Smooth muscle cell of the brain vasculature (primary cell): Measurements from ENCODE around the gene EEPD1.
A peak's percentile ranks its signal among the peaks of the same experiment; 100 is the strongest.

Source experiments
- DNase-seq: peaks from one replicate; pipeline ENCODE4 v3.0.0-alpha.2; 2012; ENCODE audit warnings: low read depth, low spot score

The EEPD1 gene

DNA sequence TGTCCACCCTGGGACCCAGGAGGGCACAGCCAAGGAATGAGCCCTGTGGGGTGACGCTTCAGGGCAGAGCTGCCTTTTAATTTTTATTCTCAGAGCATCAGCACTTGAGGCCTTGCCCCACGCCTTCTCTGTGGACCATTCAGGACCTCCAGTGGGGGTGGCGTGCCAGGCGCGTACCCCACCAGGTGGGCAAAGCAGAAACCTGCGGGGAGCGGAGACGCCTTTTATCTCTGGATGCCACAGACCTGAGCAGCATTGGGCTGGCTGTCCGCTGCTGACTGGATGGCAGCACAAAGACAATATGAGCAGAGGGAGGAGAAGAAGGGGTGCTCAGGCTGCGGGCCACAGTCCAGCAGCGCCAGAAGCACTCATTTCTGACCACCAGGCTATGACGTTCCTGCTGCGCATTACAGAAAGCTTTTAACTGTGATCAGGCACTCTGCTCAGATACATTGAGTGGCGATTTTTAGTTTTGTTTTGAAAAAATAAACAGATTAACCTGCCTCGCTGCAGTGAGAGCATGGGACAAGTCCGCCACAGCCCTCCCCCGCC, 146.2 kb downstream of the EEPD1 start:
- DNase-seq, result no peak

DNA sequence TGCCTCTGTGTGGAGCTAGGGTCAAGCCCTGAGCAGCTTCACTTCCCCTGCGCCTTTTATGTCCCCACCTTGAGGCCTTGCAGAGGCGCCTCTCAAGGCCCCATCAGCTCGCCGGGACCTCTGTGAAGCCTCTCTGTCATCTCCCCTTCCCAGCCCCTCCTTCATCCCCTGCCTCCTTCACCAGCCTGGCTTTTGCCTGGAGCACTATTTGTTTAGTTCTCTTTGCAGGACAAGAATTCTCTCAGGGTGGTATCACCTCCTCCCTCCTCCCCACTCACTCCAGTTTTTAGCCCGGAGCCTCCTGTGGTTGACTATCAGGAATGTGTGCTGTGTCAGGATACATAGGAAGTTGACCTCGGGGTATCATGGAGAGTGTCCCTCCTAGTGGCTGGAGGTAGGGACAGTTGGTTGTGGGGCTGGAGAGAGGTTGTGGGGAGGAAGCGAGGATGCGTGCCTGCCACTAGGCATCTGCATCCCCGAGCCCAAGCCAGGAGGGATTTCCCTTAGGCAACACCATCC, 146.8 kb downstream of the EEPD1 start:
- DNase-seq, result no peak

DNA sequence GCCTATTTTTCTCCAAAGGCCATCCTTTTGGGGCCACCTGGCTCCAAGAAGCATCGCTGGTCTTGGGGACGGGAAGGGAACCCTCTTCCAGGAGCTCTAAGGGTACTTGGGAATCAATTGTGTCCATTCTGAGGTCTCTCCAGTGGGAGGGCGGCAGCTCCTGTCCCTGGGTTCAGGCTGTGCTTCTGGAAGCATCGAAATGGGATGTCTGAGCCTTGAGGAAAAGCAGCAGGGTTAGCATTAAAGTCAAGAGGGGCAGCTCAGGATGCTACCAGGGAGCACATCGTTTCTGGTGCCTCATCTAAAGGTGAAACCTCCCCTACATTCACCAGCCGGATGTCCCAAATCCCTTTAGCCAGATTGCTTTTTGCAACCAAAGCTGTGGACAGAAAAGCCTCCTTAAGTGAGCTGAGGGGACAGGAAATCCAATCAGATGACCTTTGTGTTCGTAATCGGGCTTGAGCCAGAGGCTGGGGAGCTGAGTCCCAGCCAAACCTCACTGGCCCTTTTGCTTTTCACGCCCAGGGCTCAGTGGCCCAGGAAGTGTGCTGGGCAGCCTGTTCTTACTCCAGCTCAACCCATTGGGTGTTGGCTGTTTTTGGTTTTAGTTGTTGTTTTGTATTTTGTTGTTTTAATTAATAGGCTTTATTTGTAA, 147.8 kb downstream of the EEPD1 start:
- no peak for DNase-seq

DNA sequence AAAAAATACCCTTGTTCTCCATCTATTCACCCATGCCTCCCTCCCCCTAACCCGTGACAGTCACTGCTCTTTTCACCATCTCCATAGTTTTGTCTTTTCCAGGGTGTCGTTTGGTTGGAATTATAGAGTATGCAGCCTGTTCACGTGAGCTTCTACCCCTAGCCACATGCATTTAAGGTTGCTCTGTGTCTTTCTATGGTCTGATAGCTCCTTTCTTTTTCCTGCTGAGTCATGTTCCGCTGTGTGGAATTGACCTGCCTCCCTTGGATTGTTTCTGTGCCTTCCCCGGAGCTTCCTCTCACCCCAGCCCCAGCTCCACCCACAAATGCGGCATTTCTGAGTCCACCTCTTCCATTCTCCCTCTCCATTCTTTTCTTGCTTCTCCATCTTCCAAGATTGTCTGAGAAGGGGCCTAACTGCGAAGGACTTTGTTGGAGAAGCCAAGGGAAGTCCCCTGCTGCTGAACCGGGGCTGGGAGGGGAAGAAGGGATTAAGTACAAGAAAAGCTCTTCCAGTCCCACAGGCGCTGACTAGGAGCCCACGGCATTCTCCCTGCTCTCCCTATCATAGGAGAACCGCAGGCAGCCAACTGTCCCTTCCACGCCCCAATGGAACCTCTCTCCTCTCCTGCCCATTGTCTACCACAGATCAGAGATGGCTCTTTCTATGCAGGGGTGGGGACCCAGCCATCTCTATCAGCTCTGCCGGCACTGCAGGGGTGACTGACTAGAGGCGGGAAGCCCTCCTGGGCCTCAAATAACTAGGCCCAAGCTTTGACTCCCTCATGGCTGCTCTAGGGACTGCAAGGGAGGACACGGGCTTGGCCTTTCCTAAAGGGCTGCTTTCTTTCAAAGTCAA, 149.1 kb downstream of the EEPD1 start:
- no peak for DNase-seq

DNA sequence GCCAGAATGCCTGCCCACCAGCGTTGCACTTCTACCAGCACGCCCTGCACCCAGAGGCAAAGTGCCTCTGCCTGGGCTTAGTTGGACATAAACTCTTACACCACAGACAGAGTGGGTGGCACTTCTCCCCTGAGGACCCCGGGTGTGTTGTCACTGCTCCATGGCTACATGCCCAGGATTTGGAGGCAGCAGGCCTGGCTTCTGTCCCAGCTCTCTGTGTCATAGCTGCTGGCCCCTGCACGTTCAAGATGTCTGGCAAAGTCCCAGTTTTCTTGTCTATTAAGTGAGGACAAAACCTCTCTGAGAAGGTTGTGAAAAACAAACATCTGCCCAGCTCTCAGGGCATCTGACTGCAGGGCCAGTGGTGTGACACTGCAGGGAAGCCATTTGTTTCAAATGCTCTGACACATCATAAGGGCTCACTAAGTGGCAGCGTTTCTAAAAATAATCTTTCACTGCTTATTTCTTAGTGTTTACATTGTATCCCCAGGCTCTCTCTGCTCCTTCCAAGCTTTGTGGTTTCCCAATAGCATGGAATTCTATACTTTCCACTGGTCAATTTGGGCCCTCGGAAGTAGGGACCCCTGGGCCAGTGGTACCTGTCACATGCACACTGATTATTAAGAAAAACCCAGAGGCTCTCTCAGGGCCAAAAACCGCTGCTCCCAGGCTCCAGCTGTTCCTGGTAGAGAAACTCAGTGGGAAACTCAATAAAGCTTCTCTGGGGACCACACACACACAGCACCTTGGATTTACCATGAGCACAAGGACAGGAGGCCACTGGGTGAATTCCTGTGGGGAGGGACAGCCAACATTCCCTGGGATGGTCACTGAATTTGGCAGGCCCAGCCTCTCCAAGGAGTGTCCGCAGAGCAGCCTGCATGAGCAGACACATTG, 150.4 kb downstream of the EEPD1 start:
- DNase-seq, result peak; percentile 75

DNA sequence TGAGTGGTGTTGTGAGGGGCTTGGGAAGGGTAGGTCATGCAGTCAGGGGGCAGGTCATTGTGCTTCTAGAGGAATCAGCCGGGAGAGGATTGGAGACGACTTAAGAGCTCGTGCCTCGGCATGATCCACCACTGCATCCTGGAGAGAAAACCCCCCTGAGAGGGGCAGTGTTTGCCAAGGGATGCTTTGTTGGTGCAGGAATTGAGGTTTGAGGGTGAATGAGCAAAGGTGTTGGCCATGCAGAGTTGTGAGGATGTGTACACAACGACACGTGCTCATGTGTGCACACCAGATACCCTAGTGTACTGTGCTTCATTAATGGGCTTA, 151.0 kb downstream of the EEPD1 start:
- no peak for DNase-seq

DNA sequence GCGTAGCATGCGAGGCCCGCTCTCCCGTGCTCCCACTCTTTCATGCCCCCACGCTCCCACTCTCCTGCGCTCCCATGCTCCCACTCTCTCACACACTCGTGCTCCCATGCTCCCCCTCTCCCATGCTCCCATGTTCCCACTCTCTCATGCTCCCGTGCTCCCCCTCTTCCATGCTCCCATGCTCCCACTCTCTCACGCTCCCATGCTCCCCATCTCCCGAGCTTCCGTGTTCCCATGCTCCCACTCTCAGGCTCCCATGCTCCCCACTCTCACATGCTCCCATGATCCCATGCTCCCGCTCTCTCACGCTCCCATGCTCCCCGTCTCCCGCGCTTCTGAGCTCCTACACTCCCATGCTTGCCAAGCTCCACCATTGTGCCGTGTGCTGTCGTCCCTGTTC, 152.2 kb downstream of the EEPD1 start:
- no peak for DNase-seq

DNA sequence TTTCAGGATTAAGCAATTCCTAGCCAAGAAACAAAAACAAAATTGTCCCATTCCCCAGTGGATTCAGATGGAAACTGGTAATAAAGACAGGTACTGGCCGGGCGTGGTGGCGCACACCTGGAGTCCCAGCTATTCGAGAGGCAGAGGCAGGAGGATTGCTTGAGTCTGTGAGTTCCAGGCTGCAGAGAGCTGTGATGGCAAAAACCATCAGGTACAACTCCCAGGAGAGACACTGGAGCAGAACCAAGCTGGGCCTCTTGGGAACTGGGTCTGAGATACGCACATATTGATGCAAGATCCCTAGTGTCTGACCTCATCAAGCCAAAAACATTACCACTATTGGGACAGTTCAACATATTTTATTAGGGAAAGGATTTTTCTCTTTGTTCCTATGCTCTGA, 152.6 kb downstream of the EEPD1 start:
- no peak for DNase-seq

DNA sequence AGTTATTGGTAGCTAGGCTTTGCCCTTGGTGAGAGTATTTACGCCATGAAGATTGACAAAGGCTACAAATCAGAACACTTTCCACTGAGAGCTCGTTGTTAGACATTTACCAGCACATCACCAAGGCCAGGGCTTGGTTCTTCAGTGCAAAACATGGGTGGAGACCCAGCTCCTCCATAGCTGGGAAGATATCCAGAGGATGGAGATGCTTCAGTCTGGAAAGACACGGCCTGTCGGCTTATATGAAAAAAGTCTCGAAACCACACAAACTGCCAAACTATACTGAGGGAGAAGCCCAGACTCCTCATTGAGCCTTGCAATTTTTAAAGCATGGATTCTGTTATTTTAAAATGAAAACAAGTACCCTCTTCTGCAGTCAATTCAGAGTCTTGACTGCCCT, 153.2 kb downstream of the EEPD1 start:
- no peak for DNase-seq

DNA sequence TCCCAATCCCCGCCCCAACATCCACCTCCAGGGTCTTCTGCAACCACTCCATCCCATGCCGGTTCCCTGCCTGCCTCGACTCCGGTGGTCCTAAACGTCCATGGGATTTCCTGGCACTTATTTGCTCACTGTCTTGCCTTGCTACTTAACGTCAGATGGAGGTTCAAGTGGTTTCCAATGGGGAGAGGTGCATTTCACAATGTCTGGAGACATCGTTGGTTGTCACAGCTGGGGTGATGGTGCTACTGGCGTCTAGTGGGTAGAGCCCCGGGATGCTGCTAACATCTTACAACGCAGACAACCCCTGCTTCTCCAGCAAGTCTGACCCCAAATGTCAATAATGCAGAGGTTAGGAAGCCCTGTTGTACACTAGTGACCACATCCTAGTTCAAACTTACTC, 153.7 kb downstream of the EEPD1 start:
- DNase-seq, result no peak

DNA sequence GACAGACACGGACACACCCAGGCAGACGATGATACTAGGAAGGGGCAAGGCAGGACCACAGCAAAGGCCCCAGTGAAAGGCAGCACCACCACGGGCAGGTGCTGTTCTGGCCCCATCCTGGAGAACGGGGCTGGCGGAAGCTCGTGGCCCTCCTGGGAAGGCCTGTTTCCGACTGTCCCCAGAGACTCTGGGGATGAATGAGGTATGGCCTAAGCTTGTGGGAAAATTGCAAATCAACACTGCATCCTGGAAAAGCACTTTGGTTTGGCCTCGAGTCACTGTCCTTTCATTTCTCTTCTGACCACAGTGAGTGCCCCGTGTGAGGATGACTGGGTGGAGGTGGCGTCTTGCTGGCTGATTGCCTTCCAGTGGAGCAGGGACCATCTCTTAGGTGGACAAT, 155.0 kb downstream of the EEPD1 start:
- no peak for DNase-seq

DNA sequence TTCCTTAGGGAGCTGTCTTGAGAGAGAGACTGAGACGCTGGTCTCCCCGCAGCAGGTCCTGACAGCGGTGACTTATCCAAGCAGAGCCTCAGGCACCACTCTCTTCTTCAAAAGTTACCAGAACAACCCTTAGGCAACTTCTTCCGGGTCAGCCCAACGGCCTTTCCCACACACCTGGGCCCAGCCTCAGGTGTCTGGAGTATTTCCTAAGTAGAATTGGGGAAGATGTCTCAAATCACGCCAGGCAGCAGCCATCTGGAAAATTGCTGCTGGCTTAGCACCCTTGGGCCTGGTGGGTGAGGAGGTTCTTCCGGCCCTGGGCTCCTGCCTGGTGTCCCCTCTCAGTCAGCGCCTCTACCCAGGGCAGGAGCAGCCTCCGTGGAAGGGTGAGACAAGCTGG, 156.2 kb downstream of the EEPD1 start:
- no peak for DNase-seq

DNA sequence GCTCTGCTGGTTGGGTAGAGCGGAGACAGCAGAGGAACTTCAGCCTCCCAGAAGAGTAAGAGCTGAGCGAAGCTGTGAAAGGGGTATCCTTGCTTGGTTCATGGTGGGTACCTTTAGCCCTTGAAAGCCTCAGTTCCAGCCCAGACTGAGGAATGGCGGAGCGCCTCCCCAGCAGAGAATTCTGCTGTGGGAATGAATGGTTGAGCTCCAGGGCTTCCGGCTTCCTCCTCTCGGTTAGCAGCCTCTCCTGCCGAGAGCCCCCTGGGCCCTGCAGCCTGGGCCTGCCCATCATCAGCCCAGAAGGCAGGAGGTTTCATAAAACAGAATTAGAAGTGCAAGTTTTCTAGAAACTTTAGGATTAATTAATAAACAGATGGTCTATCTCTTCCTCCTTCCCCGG, 156.7 kb downstream of the EEPD1 start:
- DNase-seq, result no peak

DNA sequence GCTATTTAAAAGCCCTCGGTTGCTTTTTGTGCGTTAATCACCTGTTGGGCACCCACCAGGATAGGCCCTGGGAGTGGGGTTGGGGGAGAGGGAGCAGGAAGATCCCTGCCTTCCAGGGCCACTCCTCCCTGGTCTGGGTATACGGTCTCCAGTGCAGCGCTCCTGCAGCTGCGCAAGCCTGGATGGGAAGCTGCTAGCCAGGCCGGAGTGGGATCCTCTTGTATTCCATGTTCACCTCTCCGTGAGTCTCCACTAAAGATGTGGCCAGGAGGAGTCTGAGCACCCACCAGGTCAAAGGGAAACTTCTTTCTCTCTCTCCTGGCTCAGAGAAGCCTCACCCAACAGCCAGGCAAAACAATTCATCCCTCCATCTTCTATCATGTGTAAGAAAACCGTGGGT, 157.8 kb downstream of the EEPD1 start:
- no peak for DNase-seq

DNA sequence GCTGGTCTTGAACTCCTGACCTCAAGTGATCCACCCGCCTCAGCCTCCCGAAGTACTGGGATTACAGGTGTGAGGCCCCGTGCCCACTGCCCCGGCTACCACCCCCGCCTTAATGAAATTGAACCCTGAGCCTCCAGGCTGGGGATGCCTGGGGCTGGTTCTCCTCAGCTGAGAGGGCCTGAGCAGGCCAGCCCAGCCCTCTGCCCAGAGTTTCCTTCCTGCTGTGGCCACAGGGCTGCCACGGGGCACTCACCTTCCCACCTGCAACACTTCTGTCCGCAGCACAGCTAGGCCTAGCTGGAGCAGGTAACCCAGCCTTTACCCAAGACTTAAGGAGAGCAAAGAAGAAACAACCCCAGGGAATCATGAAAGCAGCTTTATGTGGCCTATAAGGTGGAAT, 158.5 kb downstream of the EEPD1 start:
- DNase-seq, result no peak

DNA sequence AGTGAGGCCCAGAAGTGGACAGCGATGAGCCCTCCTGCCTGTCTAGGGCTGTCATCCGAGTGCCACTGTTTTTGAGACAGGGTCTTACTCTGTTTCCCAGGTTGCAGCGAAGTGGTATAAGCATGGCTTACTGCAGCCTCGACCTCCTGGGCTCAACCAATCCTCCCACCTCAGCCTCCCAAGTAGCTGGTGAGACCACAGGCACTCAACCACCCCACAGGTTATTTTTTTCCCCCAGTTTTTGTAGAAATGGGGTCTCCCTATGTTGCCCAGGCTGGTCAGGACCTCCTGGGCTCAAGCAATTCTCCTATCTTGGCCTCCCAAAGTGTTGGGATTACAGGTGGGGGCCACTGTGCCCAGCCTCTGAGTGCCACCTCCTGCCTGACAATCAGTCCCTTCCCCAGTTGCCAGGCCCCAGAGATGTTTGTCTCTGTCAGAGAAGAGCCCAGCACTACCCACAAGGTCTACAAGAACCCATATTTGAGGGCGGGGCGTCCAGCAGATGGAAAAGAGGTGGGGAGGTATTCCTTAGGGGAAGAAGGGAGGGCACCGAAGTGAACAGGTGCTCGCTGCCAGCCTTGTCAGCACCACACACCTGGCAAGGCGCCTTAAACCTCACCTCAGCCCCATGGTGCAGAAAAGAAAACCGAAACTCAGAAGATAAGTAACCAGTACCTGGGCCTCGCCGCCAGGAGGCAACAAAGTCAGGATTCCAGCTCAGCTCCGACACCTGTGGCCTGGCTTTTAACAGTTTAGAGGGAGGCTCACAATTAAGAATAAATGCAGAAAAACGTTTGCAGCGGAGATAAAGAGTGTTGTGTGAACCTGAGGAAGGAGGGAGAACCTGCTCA, 159.2 kb downstream of the EEPD1 start:
- DNase-seq, result no peak

DNA sequence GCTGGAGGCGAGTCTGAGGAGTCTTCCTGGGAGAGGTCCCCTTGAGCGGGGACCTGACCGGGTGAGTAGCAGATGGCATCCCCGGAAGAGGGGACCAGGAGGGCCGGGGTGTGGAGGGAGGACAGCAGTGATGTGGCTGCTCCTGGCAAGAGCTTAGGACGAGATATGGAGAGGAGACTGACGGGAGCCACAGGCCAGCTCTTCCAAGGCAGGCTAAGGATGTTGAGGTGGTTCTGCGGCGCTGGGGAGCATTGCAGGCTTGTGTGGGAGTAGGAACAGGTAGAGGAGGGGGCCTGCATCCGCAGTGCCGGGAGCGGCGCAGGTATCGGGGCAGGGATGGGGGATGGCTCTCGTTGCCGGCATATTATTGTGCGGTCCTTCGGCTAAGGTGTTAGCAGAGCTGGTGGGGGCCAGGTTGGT, 159.9 kb downstream of the EEPD1 start:
- no peak for DNase-seq

DNA sequence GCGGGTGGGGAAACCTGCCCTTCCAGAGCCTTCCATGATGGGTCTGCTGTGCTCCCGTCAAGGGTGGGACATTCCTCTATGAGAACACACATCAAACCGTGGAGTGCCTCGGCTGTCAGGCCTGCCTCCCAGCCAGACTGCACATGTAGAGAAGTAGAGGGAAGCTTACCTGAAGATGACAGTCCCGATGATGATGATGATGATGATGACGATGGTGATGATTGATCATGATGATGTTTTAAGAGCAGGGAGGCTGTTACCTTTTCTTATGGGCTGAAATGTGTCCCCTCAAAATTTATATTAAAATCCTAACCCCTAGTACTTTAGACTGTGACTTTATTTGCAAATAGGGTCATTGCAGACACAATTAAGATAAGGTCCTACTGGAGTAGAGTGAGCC, 160.6 kb downstream of the EEPD1 start:
- DNase-seq, result no peak

DNA sequence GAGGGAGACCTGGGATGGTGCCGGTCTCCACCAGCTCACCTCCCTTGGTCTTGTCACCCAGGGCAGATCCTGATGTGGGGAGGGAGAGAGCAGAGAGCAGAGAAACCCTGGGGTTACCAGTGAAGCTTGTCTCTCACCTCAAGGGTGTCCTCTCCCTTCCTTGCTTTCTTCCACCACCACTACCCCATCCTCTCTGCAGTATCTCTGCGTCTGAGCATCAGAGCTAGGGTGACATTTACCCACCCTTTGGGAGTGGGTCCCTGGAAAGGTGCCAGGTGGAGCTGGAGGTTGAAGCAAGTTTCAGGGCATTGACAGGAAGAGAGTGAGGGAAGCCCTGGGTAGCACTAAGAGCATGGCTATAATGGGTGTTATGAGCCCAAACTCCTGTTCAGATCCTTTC, 161.4 kb downstream of the EEPD1 start:
- no peak for DNase-seq

DNA sequence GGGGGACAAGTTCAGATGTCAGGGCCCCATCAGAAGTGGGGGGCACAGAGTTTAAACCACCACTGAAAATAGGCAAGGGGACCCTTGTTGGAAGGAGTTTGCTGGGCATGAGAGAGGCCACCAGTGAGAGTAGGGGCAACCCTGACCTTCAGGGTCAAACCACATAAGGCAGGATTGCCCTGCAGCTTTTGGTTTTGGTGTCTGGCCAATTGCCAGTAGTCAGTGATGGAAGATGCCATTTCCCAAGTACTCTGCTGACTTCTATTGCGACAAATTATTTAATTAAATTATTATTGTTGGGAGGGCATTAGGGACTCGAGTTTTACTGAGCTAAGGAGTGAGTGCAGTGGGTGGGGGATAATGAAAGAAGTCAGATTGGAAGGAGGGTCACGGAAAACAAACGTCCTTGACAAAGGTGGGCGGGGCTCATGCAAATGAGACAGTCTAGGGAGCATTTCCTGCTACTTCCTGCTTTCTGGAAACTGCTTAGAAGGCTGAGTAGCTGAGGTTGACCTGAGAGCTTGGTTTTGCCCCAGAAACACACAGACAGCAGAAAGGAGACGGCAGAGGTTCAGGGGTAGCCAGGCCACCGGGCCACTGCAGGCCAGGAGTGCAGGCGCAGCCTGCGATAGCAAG, 162.4 kb downstream of the EEPD1 start:
- no peak for DNase-seq

DNA sequence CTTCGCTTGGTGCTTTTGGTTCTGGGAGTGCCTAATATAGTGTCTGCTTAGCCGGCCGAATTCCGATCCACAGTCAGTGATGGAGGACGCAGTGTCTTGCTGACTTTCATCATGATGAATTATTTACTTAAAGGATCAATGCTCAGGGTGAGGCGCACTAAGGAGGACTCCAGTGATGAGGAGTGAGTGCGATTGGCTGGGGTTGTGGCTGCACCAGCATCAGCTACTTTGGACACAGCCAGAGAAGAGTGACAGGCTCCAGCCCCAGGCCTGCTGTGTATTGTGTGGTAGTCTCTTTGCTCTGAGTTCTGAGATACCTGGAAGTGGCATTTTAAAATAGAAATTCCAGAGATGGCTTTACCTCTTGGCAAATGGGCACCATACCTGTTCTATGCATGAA, 163.3 kb downstream of the EEPD1 start:
- DNase-seq, result no peak
